HL-60 (cell line): ENCODE measurements around the gene AGXT2.

ENCODE experiments used
- DNase-seq, 2 experiments: peaks; one replicate each; pipeline ENCODE4 v3.0.0-alpha.2; 2010 to 2020; ENCODE audit warnings: low read depth in 1 of 2, low spot score in 1 of 2
- H3K27ac ChIP-seq: fragments of 250-450 bp; sonication (Bioruptor Pico); replicated peaks from 2 replicates; pipeline ENCODE4 v1.5.1; 2020; ENCODE audit warnings: mild to moderate bottlenecking, moderate library complexity
- H3K27me3 ChIP-seq: fragments of 250-450 bp; sonication (Bioruptor Pico); 2 replicates; pipeline ENCODE4 v1.5.1; 2021; ENCODE audit warnings: mild to moderate bottlenecking, moderate library complexity; ENCODE audit not compliant: insufficient read depth, poor library complexity, severe bottlenecking
- H3K4me3 ChIP-seq: replicated peaks from 2 replicates; pipeline ENCODE4 v1.5.1; 2011; ENCODE audit warnings: mild to moderate bottlenecking, control low read depth, low read length; ENCODE audit not compliant: insufficient read depth
- CTCF ChIP-seq: IDR thresholded peaks from one replicate; pipeline ENCODE4 v1.5.1; 2011; ENCODE audit warnings: low read length, control low read depth, inconsistent platforms; ENCODE audit not compliant: insufficient read depth
- GABPA ChIP-seq: IDR thresholded peaks from 2 replicates; pipeline ENCODE4 v1.6.1; 2012; ENCODE audit warnings: low read depth
- POLR2AphosphoS5 ChIP-seq: IDR thresholded peaks from 2 replicates; pipeline ENCODE4 v1.6.1; 2012; ENCODE audit warnings: low read depth
- REST ChIP-seq: IDR thresholded peaks from 2 replicates; pipeline ENCODE4 v1.6.1; 2012; ENCODE audit warnings: low read depth; ENCODE audit not compliant: insufficient replicate concordance
- SPI1 ChIP-seq: IDR thresholded peaks from 2 replicates; pipeline ENCODE4 v1.6.1; 2012; ENCODE audit warnings: low read depth, mild to moderate bottlenecking, borderline replicate concordance

AGXT2 gene

GRCh38 chr5:35026941-35027340, 20.8 kb downstream of the AGXT2 start:
- Histone ChIP-seq H3K4me3 (no peak overlapping the region), H3K27ac (no peak overlapping the region), H3K27me3 (no peaks in the 10 kb centered on the region)
- no peak for DNase-seq
- TF ChIP-seq REST (no peak), POLR2AphosphoS5 (no peak), GABPA (no peak), CTCF (no peak), SPI1 (no peak)

- no peak for DNase-seq
- H3K27ac ChIP-seq = no peak overlapping the region
- H3K27me3 ChIP-seq = no peaks in the 10 kb centered on the region
- H3K4me3 ChIP-seq = no peak overlapping the region
- TF ChIP-seq CTCF = no peak
- no peak for TF ChIP-seq REST
- TF ChIP-seq SPI1 = no peak
- no peak for TF ChIP-seq POLR2AphosphoS5
These were observed 21.4 kb downstream of the AGXT2 start for GRCh38 chr5:35026280-35026840.

GRCh38 chr5:35024911-35025510, 22.7 kb downstream of the AGXT2 start:
- DNase-seq = no peak
- Histone ChIP-seq H3K4me3 (no peak overlapping the region), H3K27me3 (no peaks in the 10 kb centered on the region), H3K27ac (no peak overlapping the region)
- TF ChIP-seq POLR2AphosphoS5 = no peak
- TF ChIP-seq GABPA = no peak
- TF ChIP-seq SPI1 = no peak
- no peak for TF ChIP-seq REST
- no peak for TF ChIP-seq CTCF
